SH-SY5Y (cell line): Measurements from ENCODE around the gene RASA2.

Experiments used
- GATA2 ChIP-seq: IDR thresholded peaks from 2 replicates; pipeline ENCODE4 v1.6.1; 2011; ENCODE audit warnings: mild to moderate bottlenecking, low read depth, low read length
- GATA3 ChIP-seq: IDR thresholded peaks from 2 replicates; pipeline ENCODE4 v1.6.1; 2011; ENCODE audit warnings: low read depth, mild to moderate bottlenecking, low read length, moderate library complexity

The RASA2 gene

GRCh38 chr3:141486746-141487520 lies at the start of gene RASA2:
TSS of gene RASA2 (plus strand) at chr3:141487027. CDS start at chr3:141487084, 57 bp downstream.
- TF ChIP-seq GATA3 (no peak), GATA2 (no peak)

- no peak for TF ChIP-seq GATA3
- TF ChIP-seq GATA2: no peak
Observed at GRCh38 chr3:141439589-141439988, 47.2 kb upstream of the RASA2 start.

- no peak for TF ChIP-seq GATA3
- TF ChIP-seq GATA2: no peak
Observed at GRCh38 chr3:141440942-141441341, 45.9 kb upstream of the RASA2 start.

DNA sequence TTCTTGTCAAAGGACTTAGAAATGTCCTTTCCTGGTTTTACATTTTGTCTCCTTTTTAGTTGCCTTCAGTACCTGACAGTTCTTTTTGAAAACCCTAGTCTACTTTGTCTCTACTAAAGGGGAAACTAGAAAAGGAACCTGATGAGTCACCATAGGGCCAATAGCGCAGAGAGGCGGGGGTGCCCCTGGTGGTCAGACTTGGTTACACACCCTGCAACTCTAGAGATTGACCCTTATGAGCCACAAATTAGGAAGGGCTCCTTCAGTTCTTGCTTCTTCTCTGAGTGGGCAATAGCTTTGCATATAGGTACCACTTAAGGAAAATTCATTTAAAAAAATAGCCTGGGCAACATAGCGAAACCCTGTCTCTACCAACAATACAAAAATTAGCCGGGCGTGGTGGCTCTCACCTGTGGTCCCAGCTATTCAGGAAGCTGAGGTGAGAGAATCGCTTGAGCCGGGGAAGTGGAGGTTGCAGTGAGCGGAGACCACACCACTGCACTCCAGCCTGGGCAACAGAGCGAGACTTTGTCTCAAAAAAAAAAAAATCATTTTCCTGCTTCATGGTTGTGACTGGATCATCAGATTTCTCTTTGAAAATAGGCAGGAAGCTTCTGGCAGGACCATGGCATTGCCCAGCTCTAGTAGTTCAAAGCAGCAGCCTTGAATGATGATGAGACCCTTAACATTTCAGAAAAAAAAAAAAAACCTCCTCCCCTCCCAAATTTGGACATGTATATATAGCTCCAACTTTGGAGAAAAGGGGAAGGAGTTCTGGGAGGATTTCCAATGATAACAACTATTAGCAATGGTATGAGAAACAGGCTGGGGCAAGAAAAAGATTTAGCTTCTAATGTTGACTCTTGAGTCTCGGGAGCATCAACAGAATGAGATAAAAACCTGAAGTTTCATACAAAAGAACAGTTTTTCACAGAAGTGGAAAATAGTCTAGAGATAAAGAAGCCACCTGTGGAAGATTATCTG lies 45.2 kb upstream of the RASA2 start:
- no peak for TF ChIP-seq GATA2
- no peak for TF ChIP-seq GATA3

- no peak for TF ChIP-seq GATA2
- no peak for TF ChIP-seq GATA3
Observed at GRCh38 chr3:141442446-141442845, 44.4 kb upstream of the RASA2 start.

GRCh38 chr3:141442914-141443313 lies 43.9 kb upstream of the RASA2 start:
- TF ChIP-seq GATA3 (no peak), GATA2 (no peak)

DNA sequence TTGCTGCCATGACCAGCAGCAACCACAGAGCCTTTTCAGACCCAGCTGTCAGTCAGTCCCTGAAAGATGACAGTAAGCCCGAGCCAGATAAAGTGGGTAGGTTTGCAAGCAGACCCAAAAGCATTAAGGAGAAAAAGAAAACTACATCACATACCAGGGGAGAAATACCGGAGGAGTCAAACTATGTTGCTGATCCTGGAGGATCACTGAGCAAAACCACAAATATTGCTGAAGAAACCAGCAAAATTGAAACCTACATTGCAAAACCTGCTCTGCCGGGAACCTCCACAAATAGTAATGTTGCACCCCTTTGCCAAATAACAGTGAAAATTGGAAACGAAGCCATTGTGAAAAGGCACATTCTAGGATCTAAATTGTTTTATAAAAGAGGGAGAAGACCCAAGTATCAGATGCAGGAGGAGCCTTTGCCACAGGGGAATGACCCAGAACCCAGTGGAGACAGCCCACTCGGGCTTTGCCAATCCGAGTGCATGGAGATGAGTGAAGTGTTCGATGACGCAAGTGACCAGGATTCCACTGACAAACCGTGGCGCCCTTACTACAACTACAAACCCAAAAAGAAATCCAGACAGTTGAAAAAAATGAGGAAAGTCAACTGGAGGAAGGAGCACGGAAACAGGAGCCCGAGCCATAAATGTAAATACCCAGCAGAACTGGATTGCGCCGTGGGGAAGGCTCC lies 42.1 kb upstream of the RASA2 start:
- TF ChIP-seq GATA2 (no peak), GATA3 (no peak)

GRCh38 chr3:141445990-141446389 lies 40.8 kb upstream of the RASA2 start:
- TF ChIP-seq GATA2 (no peak), GATA3 (no peak)

DNA sequence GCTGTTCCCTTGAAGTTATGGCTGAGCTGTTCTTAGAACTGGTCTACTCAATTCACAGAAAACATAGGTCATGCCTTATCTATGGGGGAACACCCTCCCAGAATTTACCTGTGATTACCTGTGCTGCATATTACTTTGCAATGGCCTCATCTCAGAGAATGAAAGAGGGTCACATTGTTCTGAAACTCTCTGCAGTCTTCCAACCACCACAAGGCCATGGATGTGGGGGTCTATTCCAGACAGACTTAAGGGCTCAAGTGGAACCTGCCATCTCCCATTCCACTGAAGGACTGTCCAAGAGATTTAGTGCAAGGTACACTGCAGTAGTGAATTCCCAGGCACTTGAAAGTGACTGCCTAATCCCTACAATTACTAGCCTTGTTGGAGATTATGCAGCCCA lies 40.1 kb upstream of the RASA2 start:
- TF ChIP-seq GATA2: no peak
- TF ChIP-seq GATA3: no peak

- TF ChIP-seq GATA2: no peak
- TF ChIP-seq GATA3: no peak
Observed at GRCh38 chr3:141447383-141447782, 39.4 kb upstream of the RASA2 start.

- peak; percentile 32; the same call in 1 of the 2 replicates for TF ChIP-seq GATA2
- TF ChIP-seq GATA3: no peak
Observed at GRCh38 chr3:141448606-141449220, 38.1 kb upstream of the RASA2 start.

DNA sequence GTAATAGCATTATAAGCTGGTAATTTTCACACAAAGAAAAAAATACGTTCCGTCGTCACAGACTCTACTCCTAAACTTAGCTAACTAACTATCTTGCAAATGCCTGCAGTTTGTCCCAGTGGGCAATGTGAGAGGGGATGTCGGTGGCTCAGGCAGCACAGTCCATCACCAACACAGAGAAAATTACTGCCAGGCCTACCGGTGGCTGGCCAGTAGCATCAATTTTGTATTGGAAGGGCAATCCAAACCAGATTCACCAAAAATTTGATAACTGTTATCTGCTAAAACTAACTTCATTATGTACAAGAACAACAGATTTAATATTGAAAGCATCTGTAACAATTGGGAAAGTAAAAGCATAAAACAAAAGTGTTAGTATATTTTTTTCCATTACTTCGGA lies 37.4 kb upstream of the RASA2 start:
- TF ChIP-seq GATA2: no peak; the same call in 1 of the 2 replicates
- no peak for TF ChIP-seq GATA3

GRCh38 chr3:141450727-141451375 lies 36.0 kb upstream of the RASA2 start:
- no peak for TF ChIP-seq GATA2
- no peak for TF ChIP-seq GATA3
